NCI-H1048 (cell line): ENCODE results near the gene SHCBP1L.
"Not testable (repeated sequence)": the region's sequence is repeated elsewhere in the genome, so short reads cannot be mapped to it uniquely, and the experiment has no call there.

Experiments used
- DNase-seq: peaks from one replicate; lab custom pipeline; 2025; lab: John Stamatoyannopoulos, UW

Gene SHCBP1L

DNA sequence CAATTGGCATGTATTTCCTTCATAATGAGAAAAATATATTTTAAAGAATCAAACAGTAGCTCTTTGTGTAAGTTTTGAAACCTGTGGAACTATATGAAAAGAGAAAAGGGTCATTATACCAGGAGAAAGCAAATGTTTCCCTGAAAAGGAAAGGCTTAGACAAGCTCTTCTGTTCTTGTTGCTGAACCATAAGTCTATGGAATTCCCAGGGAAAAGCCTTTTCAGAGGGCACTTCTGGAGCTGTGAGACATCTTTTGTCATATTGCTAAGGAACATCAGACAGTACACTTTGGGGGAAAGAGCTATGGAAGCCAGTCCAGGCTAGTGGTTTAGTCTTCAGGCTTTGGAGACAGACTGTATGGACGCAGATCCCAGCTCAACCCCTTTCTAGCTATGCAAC, 12.1 kb upstream of the SHCBP1L start:
- no peak for DNase-seq

DNA sequence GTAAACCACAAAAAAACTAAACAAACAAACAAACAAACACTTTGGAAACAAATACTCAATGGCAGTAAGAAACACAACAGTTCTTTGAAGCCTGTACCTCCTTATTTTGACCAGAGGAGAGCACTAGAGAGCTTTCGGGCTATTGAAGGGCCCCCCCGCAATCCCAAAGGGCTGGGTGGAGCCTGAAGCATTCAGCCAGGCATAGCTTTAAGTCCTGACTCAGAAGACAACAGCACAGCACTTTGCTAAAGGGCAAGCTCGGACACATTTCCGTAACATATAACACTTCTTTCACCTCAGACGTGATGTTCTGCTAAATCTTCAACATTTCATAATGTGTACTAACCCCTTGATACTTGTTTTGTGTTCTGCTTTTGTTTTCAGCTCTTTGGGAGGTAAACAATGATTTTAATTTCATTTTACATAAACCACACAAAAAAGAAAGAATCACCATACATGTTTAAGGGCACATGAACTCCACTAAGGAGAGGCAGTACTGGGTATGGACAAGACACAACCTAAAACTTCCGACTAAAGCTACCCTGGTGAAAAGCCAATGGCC, 9.7 kb upstream of the SHCBP1L start:
- peak; percentile 93 for DNase-seq

GRCh38 chr1:182960046-182960445, 7.1 kb upstream of the SHCBP1L start:
- DNase-seq, result no peak

DNA sequence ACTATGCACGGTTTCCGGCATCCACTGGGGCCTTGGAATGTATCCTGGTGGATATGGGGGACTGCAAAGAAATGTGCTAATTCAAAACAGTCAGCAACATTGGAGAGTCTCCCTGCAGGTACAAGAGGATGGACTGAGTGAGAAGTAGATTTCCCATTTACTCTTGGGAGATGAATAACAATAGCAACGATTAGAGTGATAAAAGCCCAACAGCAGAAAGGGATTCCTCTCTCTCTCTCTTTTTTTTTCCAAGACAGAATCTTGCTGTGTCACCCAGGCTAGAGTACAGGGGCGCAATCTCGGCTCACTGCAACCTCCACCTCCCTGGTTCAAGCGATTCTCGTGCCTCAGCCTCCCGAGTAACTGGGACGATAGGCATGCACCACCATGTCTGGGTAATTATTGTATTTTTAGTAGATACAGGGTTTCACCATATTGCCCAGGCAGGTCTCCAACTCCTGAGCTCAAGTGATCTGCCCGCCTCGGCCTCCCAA, 5.0 kb upstream of the SHCBP1L start:
- DNase-seq, result no peak

GRCh38 chr1:182956708-182957365, 3.9 kb upstream of the SHCBP1L start:
- DNase-seq, result no peak

DNA sequence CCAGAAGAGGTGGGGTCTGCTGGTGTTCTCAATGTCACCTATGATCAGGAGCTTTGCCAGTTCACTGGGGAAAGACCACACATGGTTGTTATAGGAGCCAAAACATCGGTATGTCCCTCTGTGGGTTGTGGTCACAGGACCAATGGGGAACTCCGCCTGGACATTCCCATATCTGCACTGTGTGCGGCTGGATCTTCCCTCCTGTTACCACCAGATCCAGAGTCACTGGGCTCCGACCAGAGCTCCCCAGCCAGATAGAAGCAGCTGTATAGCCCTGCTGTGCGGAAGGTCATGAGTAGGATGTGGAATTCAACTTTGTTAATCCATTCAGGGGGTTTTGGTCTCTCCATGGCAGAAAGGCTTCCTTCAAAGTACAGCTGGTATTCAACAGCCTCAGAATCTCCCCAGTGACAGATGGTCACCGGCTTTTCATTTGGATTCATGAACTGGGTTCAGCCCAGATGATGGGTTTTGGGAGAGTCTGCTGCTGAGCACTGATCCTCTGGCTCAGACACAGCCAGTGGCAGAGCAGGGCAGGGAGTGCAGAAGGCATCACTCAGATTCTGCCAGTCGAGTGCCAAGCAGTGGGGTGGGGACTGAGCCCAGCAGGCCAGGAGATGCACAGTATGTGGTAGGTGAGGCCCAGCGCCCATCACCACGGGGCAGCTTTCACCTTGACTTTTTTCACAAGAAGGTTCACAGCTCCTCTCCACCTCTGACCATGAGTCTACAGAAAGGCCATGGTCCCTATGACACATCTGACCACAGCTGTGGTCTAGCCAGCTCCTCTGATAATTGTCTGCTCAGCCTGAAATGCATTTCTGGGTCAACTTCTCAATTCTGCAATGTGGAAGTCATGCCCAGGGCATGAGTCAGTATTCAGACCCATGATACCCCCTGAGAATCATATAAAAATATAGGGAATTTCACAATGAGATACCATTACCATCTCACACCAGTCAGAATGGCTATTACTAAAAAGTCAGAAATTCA, 2.9 kb upstream of the SHCBP1L start:
- DNase-seq, result no peak

DNA sequence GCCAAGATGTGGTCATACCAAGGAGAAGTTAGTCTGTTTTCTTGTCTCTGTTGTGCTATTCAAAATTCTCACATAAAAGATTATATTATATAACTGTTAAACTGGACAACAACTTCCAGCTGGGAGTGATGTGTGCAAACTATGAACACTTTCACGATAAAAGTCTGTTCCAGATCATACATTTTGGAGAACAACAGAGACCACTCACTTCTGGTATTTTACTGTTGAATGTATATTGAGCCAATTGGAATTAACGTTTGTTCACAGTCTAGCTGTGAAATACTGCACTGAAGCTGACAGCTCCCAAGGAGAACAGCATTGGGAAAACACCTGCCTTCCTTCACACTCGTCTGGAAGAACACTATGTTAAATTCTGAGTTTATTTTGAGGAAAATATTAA, 860 bp upstream of the SHCBP1L start:
- DNase-seq, result no peak

- DNase-seq, result not testable (repeated sequence)
Measured at GRCh38 chr1:182943336-182943735, 9.6 kb downstream of the SHCBP1L start.

DNA sequence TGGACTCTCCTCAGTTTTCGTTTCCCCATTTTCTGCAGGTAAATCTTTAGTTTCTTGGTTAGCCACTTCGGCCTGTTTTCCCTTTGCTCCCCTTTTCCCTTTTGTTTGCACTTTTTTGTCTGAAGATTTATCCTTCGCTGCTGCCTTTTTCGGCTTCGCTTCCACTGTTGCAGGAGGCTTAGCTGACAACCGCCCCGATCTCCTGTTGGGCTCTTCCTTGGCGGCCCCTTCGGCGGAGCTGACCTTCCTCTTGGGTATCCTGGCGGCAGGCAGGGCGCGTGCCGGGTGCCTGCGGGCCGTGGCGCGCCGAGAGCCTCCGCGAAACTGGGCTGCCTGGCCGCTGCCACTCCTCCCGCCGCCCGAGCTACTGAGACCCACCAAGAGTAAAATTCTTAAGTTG, 10.8 kb downstream of the SHCBP1L start:
- DNase-seq, result not testable (repeated sequence)

- no peak for DNase-seq
Measured at GRCh38 chr1:182939413-182939812, 13.6 kb downstream of the SHCBP1L start.

DNA sequence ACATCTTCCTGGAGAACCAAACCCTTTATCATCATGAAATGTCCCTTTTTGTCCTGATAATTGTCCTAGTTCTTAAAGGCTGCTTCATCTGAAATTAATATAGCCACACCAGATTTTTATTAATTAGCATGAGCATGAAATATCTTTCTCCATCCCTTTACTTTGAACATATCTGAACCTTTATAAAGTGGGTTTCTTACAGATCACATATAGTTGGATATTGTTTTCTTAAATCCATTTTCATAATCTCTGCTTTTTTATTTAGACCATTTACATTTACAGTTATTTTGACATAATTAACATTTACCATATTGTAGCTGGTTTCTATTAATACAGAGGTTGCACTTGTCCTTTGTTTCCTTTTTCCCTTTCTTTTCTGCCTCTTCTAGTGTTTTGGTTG, 17.2 kb downstream of the SHCBP1L start:
- no peak for DNase-seq

GRCh38 chr1:182930985-182931384, 22.0 kb downstream of the SHCBP1L start:
- no peak for DNase-seq

DNA sequence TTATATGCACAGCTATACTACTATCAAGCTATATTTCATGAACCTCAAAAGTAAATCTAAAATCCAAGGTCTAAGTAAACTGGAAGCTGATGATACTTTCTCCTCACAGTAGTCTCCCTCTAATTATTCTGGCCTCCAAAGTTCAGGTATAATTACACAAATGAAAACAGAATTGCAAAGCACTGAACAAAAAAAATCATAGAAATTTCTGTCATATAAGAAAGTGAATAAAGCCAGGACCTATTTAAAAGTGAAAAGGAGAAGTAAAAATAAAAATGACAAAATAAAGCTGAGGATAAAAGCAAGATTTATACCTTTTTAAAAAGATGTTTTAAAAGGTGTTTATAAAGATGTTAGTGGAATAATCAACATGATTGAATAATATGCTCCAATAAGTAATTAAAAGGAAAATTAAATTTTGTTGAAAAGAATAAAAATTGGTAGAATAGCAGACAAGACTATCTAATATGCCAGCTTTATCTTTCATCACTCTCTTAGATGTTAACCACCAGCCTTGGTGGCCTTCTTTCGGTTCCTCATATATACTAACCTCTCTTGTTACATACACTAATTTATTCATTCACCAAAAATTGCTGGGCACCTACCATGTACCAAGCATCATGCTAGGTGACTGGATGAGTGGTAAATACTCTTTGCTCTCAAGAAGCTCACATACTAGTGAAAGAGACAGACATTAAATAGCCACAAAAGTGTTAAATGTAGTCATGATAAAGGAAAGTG, 25.1 kb downstream of the SHCBP1L start:
- DNase-seq, result no peak

DNA sequence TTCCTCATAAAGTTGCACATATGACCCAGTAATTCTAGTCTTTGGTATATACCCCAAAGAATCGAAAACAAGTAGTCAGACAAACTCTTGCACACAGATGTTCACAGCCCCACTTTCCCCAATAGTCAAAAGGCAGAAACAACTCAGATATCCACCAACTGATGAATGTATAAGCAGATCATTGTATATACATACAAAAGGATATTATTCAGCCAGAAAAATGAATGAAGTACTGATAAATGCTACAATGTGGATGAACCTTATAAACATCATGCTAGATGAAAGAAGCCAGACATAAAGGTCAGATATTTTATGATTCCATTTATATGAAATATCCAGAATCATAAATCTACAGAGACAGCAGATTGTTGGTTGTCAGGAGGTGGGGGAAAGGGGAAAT, 27.3 kb downstream of the SHCBP1L start:
- DNase-seq, result no peak

GRCh38 chr1:182917378-182917777, 35.6 kb downstream of the SHCBP1L start:
- no peak for DNase-seq

DNA sequence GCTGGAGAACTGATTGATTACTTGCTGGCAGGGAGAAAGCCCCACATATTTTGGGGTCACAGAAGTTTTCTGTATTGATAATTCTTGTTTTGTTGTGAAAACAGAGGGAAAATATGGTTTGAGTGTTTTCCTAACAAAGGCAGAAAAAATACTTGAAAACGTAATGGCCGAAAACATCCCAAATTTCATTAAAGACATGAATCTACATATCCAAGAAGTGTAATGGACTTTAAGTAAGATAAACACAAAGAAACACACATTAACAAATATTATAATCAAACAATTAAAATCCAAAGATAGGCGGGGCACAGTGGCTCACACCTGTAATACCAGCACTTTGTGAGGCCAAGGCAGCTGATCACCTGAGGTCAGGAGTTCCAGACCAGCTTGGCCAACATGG, 39.6 kb downstream of the SHCBP1L start:
- no peak for DNase-seq

- no peak for DNase-seq
Measured at GRCh38 chr1:182910143-182910542, 42.8 kb downstream of the SHCBP1L start.

- no peak for DNase-seq
Measured at GRCh38 chr1:182909578-182909977, 43.4 kb downstream of the SHCBP1L start.

- no peak for DNase-seq
Measured at GRCh38 chr1:182905321-182905720, 47.6 kb downstream of the SHCBP1L start.

DNA sequence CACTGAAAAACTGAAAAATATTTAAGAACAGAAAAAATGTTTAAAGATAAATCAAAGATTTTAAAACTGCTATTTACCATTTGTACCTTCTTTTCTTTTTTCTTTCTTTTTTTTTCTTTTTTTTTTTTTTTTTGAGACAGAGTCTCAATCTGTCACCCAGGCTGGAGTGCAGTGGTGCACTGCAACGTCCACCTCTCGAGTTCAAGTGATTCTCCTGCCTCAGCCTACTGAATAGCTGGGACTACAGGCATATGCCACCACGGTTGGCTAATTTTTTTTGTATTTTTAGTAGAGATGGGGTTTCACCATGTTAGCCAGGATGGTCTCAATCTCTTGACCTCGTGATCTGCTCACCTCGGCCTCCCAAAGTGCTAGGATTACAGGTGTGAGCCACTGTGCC, 51.0 kb downstream of the SHCBP1L start:
- DNase-seq, result not testable (repeated sequence)

DNA sequence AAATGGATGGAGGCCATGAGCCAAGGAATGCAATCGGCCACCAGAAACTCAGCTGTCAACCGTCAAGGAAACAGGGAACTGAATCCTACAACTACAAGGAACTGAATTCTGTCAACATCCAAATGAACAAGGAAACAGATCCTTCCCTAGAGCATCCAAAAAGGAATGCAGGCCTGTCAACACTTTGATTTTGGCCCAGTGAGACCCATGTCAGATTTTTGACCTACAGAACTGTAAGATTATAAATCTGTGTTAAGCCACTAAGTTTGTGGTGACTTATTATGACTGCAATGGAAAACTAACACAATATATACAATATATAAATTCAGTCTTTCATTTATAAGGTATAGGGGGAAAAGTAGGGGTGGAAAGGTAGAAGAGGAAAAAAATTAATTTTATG, 55.3 kb downstream of the SHCBP1L start:
- DNase-seq, result no peak
